ENCODE data around the gene MAIP1. TPM values are rescaled to one million over a fixed set of nuclear protein-coding genes. Genes with fewer than 3 reads are reported as not detected.

The MAIP1 gene
- total and polyA plus RNA-seq, 2 of the 4 experiments (the other 2 are of a cell fraction) = 14.2 to 16.8 TPM

DNA sequence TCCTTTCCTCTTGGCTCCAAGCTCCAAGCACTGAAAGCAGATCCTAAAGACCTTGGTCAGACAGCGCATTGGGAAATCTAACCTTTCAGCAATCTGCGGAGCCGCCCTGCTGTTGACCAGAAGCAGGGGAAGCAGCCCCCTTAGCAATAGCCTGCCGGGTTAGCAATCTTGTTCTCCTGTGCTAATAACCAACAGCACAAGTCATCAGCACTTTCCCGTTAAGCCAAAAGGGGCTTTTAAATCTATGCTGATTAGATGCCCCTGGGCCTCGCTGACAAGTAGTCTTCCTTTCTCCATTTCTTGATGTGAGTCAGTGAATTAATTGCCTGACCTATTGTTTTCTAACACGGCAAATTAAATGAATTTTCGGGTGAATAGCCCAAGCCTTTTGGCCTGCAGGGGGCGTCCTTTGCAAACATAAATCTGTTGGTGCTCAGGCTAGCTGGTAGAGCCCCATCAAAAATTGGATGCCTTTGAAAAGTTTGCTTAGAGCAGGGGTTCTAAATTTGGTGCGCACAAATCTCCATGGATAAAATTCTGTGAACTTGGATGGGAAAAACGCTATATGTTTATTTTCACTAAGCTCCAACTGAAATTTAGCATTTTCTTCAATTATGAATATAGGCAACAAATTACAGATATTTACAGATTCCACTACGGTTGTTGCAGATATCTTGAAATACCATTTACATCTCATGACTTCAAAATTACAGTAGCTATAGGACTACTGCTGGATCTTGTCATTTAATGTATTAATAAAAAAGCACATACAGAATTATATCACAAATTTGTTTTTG is 24.6 kb downstream of the MAIP1 start:
- Histone ChIP-seq H4K91ac (ENCODE audit: insufficient read depth, low read depth, low read length) (peak overlapping the region; percentile 53), H2AFZ (replicated peaks; ENCODE audit: low read length, poor library complexity) (peak overlapping the region; percentile 82), H2BK5ac (ENCODE audit: low read depth, low read length, poor library complexity, severe bottlenecking) (no peak overlapping the region), H2BK15ac (ENCODE audit: low read depth, low read length) (peak overlapping the region; percentile 65; the same call in 2 of the 3 replicates), H3K9ac (ENCODE audit: low read depth, low read length) (peak overlapping the region; percentile 58), H4K5ac (ENCODE audit: low read depth, low read length) (peak overlapping the region; percentile 31), H3K56ac (ENCODE audit: extremely low read depth, insufficient read depth, low read length) (peak overlapping the region; percentile 37), H3K4me1 (ENCODE audit: control insufficient read depth, insufficient read depth, low read length) (peaks cover 9% of the 10 kb centered on the region), H3K18ac (ENCODE audit: low read depth, low read length) (peak overlapping the region; percentile 29), H3K9me3 (ENCODE audit: control insufficient read depth, insufficient read depth, low read length) (no peaks in the 10 kb centered on the region), H4K20me1 (ENCODE audit: insufficient read depth, low read length) (no peaks in the 10 kb centered on the region), H3K79me1 (ENCODE audit: low read depth in 1 of 2, low read length in 2 of 2) (no peaks in the 10 kb centered on the region), H2BK120ac (ENCODE audit: low read depth, low read length) (peak overlapping the region; percentile 83), H3K14ac (replicated peaks; ENCODE audit: low read depth, low read length) (peak overlapping the region; percentile 31), H2BK20ac (ENCODE audit: low read depth, low read length) (peak overlapping the region; percentile 53), H3K4me2 (ENCODE audit: low read depth, low read length) (peak overlapping the region; percentile 71), H3K27me3 (ENCODE audit: control insufficient read depth, insufficient read depth, low read length) (no peaks in the 10 kb centered on the region), H3K4ac (ENCODE audit: low read depth, low read length) (peak overlapping the region; percentile 35), H2AK5ac (ENCODE audit: low read depth, low read length) (0 out of 2 replicates have a peak overlapping the region, but pooled peaks have one; percentile 31), H3K9me1 (ENCODE audit: insufficient read depth, low read length) (no peaks in the 10 kb centered on the region), H3K23ac (ENCODE audit: low read depth, low read length) (peak overlapping the region; percentile 55), H3K27ac (ENCODE audit: insufficient read depth, low read length) (peak overlapping the region; percentile 30), H3K36me3 (ENCODE audit: control insufficient read depth, insufficient read depth, low read length) (no peaks in the 10 kb centered on the region), H4K8ac (ENCODE audit: low read depth in 2 of 2, low read length in 2 of 2) (peak overlapping the region; percentile 7 to 48), H2AK9ac (replicated peaks; ENCODE audit: low read depth, low read length, poor library complexity) (peak overlapping the region; percentile 66), H3K4me3 (ENCODE audit: insufficient read depth, low read depth, low read length) (no peak overlapping the region)
- no peak for TF ChIP-seq MXI1 (IDR thresholded peaks at IDR 0.05; ENCODE audit: borderline replicate concordance, low read depth, low read length)
- TF ChIP-seq MAZ (IDR thresholded peaks at IDR 0.05; ENCODE audit: borderline replicate concordance, low read depth, low read length) = no peak
- no peak for TF ChIP-seq MAFK (IDR thresholded peaks at IDR 0.05; ENCODE audit: low read depth, low read length)
- TF ChIP-seq RAD21 (IDR thresholded peaks at IDR 0.05; ENCODE audit: low read length) = peak; percentile 87
- TF ChIP-seq SMC3 (IDR thresholded peaks at IDR 0.05; ENCODE audit: low read depth, low read length) = peak; percentile 85
- TF ChIP-seq CTCF (conservative IDR thresholded peaks at IDR 0.05; ENCODE audit: low read depth, low read length) = peak; percentile 91
- ATAC-seq (ENCODE audit: low read depth) = peak; percentile 73
- dilution Hi-C loops (cut with HindIII; ENCODE audit: low sequenced_read_pairs, unreplicated experiment) (no loop called here), in situ Hi-C loops (cut with MboI; ENCODE audit: low sequenced_read_pairs) (loop anchor here (5.0 to 10.0 kb wide), 3 partner anchors 325 to 725 kb away; partner anchors contain the start of gene SPATS2L), intact Hi-C loops (cut with micrococcal nuclease) (loop anchor here (1.0 to 10.0 kb wide), 8 partner anchors 97 to 595 kb away; no protein-coding TSS in a partner anchor)
- ChIA-PET POLR2A (ENCODE audit: unreplicated experiment) (interaction anchor here (0.6 kb wide), 1 partner anchor 428 kb away, joined by 3 read pairs; no protein-coding TSS in a partner anchor), CTCF (interaction anchor here (0.6 to 1.7 kb wide), 5 partner anchors 21 to 499 kb away, joined by 3 to 5 read pairs (median 3); no protein-coding TSS in a partner anchor)
- peak; percentile 77 for DNase-seq
- no TSS peak for BruUV-seq (replicated peaks)
- 20% methylated on average over 1 of the region's 12 CpGs; no CpG with 5 or more reads in 1 of the 2 experiments for WGBS, 2 experiments (ENCODE audit: extremely low coverage in 2 of 2, insufficient read length in 1 of 2)
